GM12872 (cell line): ENCODE data around the gene ETV6.

Source experiments
- TF ChIP-seq, protein P1 (sequence below): IDR thresholded peaks from 3 replicates; pipeline ENCODE4 v1.5.1; 2011; ENCODE audit warnings: low read depth, mild to moderate bottlenecking, low read length, moderate library complexity; ENCODE audit not compliant: insufficient read depth

ETV6 gene

DNA sequence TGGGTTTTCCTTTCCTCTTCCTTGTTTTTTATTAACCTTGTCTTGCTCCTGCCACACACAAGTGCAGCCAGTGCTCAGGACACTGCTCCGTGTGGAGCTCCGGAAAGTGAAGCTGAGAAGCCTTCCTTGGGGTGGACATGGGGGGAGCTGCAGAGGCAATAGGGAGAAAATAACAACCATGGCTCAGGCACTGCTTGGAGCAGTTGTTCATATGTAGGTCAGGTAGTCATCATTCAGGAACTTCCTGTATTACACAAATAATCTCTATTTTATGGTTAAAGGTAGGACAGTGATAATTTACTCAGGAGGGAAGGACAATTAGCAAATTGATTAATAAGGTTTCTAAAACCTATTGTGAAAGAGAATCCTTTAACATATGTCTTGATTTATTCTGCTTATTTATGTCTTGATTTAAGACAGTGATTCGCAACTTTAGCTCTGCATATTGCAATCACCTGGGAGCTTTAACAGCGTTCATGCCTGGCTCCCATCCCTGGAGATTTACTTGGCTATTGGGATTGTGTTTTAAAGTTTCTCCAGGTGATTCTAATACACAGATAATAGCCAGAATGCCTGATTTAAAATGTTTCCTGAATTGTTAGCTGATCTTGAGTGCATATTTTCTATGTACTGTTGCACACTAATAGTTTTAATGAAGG lies 92.1 kb downstream of the ETV6 start:
- TF ChIP-seq, protein P1, sequence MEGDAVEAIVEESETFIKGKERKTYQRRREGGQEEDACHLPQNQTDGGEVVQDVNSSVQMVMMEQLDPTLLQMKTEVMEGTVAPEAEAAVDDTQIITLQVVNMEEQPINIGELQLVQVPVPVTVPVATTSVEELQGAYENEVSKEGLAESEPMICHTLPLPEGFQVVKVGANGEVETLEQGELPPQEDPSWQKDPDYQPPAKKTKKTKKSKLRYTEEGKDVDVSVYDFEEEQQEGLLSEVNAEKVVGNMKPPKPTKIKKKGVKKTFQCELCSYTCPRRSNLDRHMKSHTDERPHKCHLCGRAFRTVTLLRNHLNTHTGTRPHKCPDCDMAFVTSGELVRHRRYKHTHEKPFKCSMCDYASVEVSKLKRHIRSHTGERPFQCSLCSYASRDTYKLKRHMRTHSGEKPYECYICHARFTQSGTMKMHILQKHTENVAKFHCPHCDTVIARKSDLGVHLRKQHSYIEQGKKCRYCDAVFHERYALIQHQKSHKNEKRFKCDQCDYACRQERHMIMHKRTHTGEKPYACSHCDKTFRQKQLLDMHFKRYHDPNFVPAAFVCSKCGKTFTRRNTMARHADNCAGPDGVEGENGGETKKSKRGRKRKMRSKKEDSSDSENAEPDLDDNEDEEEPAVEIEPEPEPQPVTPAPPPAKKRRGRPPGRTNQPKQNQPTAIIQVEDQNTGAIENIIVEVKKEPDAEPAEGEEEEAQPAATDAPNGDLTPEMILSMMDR = no peak

DNA sequence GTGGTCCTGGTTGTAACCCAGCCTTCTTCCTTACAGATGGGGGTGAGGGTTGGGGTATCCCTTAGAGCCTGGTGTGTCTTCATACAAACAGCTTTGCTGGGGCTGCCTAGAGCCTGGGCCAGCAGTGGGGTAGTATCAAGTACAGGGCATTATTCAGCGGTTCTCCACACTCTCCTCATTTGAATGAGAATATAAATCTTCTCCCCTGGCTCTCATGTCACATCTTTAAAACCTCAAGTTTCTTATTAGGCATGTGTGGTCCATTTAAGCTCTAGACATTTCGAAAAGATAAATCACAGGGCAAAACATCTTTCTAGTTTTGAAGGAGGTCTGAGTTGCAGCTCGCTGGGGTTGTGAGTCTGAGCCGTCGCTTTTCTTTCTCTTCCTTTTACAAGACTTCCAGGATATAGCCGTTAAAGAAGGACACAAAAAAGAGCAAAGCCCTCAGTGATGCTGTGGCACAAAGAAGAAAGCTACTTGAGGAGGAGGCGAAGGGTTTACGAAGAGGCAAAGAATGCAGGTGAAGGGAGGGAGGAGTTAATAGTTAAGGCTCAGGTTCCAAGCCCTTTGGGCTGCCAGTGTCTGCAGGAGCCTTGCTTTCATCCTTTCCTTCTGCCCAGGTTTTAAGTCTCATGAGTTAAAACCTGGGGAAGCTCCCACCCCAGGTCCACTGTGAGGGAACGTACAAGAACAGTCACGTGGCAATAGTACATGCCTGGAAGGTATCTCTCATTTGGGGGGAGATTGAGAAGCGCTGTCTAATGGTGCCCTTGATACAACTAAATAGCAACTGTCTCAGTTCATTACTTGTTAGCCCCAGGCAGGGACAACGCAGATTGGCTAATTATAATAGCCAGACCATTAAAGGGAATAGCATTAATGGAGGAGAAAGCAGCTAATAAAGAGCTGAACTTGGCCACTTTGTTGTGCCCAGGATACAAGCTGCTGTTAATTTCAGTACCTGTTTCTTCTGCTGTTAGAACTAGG lies 94.2 kb downstream of the ETV6 start:
- TF ChIP-seq, protein P1 = no peak

DNA sequence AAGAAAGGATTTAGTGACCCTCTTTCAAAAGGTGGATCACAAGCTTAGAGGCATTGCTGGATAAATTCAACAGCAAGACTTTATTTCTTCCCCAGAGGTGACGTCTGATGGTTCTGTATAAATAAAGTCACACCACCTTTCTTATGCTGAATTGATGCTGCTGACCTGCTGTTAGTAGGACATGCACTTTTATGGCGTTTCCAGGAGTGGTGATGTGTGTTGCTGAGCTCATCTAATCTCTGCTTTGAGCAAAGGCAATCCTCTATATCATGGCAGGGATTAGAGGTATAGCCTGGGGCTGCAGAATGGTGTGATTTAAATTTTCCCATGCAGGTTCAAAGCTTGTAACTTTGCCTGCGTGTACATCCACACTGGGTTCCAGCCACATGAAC lies 94.9 kb downstream of the ETV6 start:
- TF ChIP-seq, protein P1 = no peak

DNA sequence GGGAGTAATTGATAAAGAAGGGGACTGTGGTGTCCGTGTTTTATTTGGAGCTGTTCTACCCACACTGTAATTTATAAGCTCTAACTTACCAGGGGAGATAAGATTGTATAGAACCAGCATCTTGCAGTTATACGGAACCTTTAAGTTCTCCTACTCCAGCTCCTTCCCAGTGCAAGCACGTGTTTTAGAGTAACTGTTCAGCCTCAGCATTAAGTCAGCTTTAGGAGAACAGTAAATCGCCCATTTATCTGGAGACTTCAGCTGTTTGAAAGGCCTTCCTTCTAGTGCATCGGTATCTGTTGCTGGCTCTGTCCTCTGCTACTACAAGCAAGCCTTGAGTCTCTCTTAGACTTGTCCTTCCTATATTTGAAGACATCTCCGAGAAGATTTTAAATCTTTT lies 95.6 kb downstream of the ETV6 start:
- TF ChIP-seq, protein P1 = no peak

DNA sequence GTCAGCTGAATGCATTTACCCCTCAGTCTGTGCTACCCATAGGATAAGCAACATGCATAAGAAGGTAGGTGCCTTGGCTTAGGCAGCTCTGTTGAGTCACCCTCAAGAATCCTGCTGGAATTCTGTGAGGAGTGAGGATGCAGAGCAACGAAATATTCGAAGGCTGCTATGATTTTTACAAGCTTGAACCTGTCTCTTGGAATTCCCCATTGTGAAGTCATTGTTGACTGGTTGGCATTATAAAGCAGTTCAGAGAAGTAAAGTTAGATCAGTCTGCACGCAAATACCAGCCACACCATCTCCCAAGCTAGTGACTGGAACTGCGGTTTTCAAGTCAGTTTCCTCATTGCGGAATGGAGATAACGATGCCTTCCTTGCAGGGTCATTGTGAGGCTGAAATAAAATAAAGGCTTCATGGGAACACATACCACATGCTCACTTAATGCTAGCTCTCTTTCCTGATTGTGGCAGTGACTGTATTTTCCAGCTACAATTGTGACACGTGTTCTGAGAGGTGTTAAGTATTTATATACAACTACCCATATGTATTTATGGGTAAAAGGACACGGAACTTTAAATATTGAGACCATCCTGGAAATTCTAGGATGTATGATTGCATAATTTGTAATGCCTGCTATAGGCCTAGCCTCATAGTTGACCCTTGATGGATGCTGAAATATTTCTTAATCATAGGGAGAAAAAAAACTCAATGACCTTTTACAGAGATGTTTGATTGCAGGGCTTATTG lies 96.7 kb downstream of the ETV6 start:
- TF ChIP-seq, protein P1 = no peak

DNA sequence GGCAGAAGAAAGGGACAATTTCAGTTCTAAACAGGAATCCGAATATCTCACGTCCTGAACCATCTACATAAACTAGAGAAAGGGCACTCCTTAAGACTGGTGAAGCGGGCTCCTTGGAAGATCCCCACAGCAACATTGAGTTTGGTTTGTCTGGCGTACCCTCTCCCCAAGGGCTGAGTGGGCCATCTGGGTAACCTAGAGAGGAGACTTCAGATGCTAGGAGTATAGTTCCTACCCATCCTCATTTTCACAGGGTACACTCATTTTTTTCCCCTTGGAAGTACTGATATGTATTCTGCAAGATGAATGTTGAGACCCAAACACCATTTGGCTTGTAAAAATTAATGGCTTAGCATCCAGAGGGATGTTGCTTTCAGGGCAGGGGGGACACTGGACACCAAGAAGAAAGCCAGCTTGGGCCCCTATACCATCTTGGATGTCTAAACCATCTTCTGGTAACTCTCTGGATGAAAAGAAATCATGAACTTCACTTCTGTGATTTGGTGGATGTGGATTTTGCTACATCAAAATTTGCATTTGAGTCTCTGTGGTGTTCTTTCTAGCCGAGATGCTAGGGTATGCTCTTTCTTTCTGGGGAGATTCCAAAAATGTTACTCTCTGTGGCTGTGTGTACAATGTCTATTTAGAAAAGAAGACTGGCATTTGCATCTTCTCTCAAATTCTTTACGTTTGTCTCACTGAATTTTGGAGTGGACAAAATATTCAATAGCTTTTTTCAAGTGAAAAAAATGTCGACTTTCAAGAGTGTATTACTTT lies 97.7 kb downstream of the ETV6 start:
- TF ChIP-seq, protein P1 = no peak
